D721Med (cell line): ENCODE measurements around the gene GDI1.

Experiments used
- DNase-seq: peaks from one replicate; pipeline ENCODE4 v3.0.0; 2011; ENCODE audit warnings: low spot score; ENCODE audit not compliant: insufficient read length
- FAIRE-seq: peaks from 2 replicates; lab custom pipeline; 2011; peaks lifted over from hg19 to GRCh38; lab: Jason Lieb, UNC
- TF ChIP-seq, protein P1 (sequence below): IDR thresholded peaks from 2 replicates; pipeline ENCODE4 v1.5.1; 2012; ENCODE audit warnings: mild to moderate bottlenecking, control low read depth; ENCODE audit not compliant: insufficient read depth; ENCODE audit errors: missing control alignments

Gene GDI1

DNA sequence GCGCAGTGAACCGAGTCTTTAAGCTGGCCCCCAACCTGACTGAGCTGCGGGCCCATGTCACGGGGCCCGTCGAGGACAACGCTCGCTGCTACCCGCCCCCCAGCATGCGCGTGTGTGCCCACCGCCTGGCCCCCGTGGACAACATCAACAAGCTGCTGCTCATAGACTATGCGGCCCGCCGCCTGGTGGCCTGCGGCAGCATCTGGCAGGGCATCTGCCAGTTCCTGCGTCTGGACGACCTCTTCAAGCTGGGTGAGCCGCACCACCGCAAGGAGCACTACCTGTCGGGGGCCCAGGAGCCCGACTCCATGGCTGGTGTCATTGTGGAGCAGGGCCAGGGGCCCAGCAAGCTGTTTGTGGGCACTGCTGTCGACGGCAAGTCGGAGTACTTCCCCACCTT lies 23.4 kb downstream of the GDI1 start:
- TF ChIP-seq, protein P1, sequence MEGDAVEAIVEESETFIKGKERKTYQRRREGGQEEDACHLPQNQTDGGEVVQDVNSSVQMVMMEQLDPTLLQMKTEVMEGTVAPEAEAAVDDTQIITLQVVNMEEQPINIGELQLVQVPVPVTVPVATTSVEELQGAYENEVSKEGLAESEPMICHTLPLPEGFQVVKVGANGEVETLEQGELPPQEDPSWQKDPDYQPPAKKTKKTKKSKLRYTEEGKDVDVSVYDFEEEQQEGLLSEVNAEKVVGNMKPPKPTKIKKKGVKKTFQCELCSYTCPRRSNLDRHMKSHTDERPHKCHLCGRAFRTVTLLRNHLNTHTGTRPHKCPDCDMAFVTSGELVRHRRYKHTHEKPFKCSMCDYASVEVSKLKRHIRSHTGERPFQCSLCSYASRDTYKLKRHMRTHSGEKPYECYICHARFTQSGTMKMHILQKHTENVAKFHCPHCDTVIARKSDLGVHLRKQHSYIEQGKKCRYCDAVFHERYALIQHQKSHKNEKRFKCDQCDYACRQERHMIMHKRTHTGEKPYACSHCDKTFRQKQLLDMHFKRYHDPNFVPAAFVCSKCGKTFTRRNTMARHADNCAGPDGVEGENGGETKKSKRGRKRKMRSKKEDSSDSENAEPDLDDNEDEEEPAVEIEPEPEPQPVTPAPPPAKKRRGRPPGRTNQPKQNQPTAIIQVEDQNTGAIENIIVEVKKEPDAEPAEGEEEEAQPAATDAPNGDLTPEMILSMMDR = no peak
- FAIRE-seq = no peak
- no peak for DNase-seq

- no peak for FAIRE-seq
- TF ChIP-seq, protein P1 = no peak
- no peak for DNase-seq
These were observed 25.4 kb downstream of the GDI1 start for GRCh38 chrX:154462396-154462795.

DNA sequence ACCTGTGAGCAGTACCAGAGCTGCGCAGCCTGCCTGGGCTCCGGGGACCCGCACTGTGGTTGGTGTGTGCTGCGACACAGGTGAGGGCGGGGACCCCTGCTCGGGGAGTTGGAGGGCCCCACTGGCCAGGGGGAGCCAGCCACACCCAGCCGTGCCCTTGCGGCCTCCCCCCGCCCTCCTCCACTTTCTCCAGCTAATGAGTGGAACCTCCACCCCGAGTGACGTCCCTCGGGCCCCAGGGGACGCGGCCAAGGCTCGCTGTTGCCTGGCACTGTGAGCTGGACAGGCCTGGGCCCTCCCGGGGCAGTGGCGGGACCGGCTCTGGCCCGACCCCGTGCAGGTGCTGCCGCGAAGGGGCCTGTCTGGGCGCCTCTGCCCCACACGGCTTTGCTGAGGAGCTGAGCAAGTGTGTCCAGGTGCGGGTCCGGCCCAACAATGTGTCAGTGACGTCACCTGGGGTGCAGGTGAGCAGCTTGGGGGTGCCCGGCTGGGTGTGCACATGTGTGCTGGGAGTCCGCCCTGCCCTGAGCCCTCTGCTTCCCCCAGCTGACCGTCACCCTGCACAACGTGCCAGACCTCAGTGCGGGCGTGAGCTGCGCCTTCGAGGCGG lies 26.8 kb downstream of the GDI1 start:
- FAIRE-seq = no peak

GRCh38 chrX:154464806-154465365 lies 27.9 kb downstream of the GDI1 start:
- TF ChIP-seq, protein P1 = no peak
- DNase-seq (no peak), FAIRE-seq (no peak)

More for the DNA sequence above, 26.8 kb downstream of the GDI1 start:
- DNase-seq = no peak
- TF ChIP-seq, protein P1 = no peak

GRCh38 chrX:154465601-154466000 lies 28.6 kb downstream of the GDI1 start:
- FAIRE-seq (no peak), DNase-seq (no peak)
- TF ChIP-seq, protein P1 = no peak

DNA sequence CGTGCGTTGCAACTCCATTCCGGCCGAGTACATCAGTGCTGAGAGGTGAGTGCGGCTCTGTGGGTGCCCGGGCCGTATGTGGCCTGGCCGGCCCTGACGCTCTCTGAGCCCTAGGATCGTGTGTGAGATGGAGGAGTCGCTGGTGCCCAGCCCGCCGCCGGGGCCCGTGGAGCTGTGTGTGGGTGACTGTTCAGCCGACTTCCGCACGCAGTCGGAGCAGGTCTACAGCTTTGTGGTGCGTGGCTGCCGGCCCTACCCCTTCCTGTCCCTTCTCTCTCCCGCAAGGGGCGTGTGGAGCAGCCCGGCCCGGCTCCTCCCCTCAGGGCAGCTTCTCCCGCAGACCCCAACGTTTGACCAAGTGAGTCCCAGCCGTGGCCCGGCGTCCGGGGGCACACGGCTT lies 29.1 kb downstream of the GDI1 start:
- TF ChIP-seq, protein P1 = no peak
- no peak for DNase-seq
- no peak for FAIRE-seq

DNA sequence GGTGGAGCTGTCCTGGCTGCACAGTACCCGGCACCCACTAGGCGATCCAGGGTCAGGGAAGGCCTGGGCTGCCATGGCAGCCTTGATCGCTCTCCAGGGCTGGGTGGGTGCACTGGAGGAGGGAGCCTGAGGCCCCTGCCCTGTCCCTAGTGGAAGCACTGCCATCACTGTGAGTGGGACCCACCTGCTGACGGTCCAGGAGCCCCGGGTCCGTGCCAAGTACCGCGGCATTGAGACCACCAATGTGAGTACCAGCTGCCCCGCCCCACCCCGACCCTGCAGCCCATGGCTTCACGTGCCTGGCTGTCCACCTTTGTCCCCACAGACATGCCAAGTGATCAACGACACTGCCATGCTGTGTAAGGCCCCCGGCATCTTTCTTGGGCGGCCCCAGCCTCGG lies 30.0 kb downstream of the GDI1 start:
- no peak for FAIRE-seq
- TF ChIP-seq, protein P1 = no peak

More for the DNA sequence above, 30.0 kb downstream of the GDI1 start:
- no peak for DNase-seq
